ENCODE data around the gene FOXA2. TPM values are rescaled to one million over a fixed set of nuclear protein-coding genes. Genes with fewer than 3 reads are reported as not detected.

The FOXA2 gene
- not detected in 2 replicates for polyA plus RNA-seq
- not detected in 2 replicates for polyA minus RNA-seq

- H2AFZ ChIP-seq (ENCODE audit: low read depth, low read length): no peak within 1 kb of the TSS
- TF ChIP-seq MXI1 (conservative IDR thresholded peaks at IDR 0.05; ENCODE audit: poor library complexity, severe bottlenecking): no peak
- no peak for TF ChIP-seq REST (IDR thresholded peaks at IDR 0.05; ENCODE audit: borderline replicate concordance)
- TF ChIP-seq TAF1 (IDR thresholded peaks at IDR 0.05; ENCODE audit: low read depth): no peak
- no peak for TF ChIP-seq EZH2 (IDR thresholded peaks at IDR 0.05; ENCODE audit: borderline replicate concordance, insufficient read depth, low read length, poor library complexity, severe bottlenecking)
- TF ChIP-seq RAD21 (conservative IDR thresholded peaks at IDR 0.05): no peak
- TF ChIP-seq SMC3 (conservative IDR thresholded peaks at IDR 0.05; ENCODE audit: poor library complexity): no peak
- TF ChIP-seq CTCF (IDR thresholded peaks at IDR 0.05; ENCODE audit: poor library complexity, severe bottlenecking): no peak
- TF ChIP-seq POLR2AphosphoS5 (IDR thresholded peaks at IDR 0.05): no peak
- no peak for TF ChIP-seq EP300 (conservative IDR thresholded peaks at IDR 0.05; ENCODE audit: poor library complexity, severe bottlenecking)
- H3F3A ChIP-seq (ENCODE audit: insufficient read depth, low read length, poor library complexity, severe bottlenecking): no peaks in the 10 kb centered on the region
- peaks cover 7% of the 10 kb centered on the region for H3K9me3 ChIP-seq (ENCODE audit: low read length)
- no peak within 1 kb of the TSS for H3K27ac ChIP-seq (ENCODE audit: low read length)
- H3K4me2 ChIP-seq (ENCODE audit: low read length): no peak within 1 kb of the TSS
- H3K9ac ChIP-seq (ENCODE audit: low read length): no peak within 1 kb of the TSS
- no peaks in the 10 kb centered on the region for H4K20me1 ChIP-seq (ENCODE audit: insufficient read depth)
- H3K36me3 ChIP-seq (ENCODE audit: insufficient read depth, low read length): no peaks in the 10 kb centered on the region
- peak within 1 kb of the TSS; percentile 30 for H3K4me3 ChIP-seq (ENCODE audit: low read length)
- peaks cover 98% of the 10 kb centered on the region for H3K27me3 ChIP-seq (ENCODE audit: insufficient read depth, low read depth, low read length)
- H3K9me2 ChIP-seq (ENCODE audit: insufficient read depth, low read length): no peaks in the 10 kb centered on the region
- no peaks in the 10 kb centered on the region for H3K79me2 ChIP-seq (replicated peaks; ENCODE audit: insufficient read depth, low read length)
Measured at GRCh38 chr20:22584522-22584921, at the start of gene FOXA2. Gene FOXA2, minus strand, starts transcription at chr20:22584572. Its CDS starts 294 bp downstream, at chr20:22584278.

DNA sequence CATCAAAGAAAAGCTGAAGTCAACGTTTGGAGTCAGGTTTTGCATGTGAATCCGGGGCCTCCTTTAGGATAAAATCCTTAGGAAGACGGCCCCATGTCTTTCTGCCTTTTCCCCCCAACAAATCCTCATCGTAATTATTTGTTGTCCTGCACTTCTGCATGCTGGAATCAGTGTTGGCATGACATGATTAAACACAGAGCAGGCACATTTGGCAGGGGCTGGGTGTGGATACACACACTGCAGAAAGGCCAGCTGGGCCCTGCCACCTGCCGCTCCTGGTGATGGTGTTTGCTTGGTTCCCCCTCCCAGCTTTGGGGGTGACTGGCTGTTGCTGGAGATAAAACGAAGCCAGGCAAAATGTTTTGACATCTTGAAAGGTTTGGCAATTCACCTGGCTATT, 46.3 kb upstream of the FOXA2 start:
- Histone ChIP-seq H3K79me2 (replicated peaks; ENCODE audit: insufficient read depth, low read length) (no peaks in the 10 kb centered on the region), H3F3A (ENCODE audit: insufficient read depth, low read length, poor library complexity, severe bottlenecking) (no peaks in the 10 kb centered on the region), H3K4me3 (ENCODE audit: low read length) (no peak overlapping the region), H3K27ac (ENCODE audit: low read length) (no peak overlapping the region), H3K9me2 (ENCODE audit: insufficient read depth, low read length) (no peaks in the 10 kb centered on the region), H3K9me3 (ENCODE audit: low read length) (no peaks in the 10 kb centered on the region), H3K27me3 (ENCODE audit: insufficient read depth, low read depth, low read length) (no peaks in the 10 kb centered on the region), H3K36me3 (ENCODE audit: insufficient read depth, low read length) (no peaks in the 10 kb centered on the region), H4K20me1 (ENCODE audit: insufficient read depth) (no peaks in the 10 kb centered on the region), H3K4me2 (ENCODE audit: low read length) (no peak overlapping the region), H2AFZ (ENCODE audit: low read depth, low read length) (no peak overlapping the region), H3K9ac (ENCODE audit: low read length) (no peak overlapping the region)
- TF ChIP-seq CTCF (IDR thresholded peaks at IDR 0.05; ENCODE audit: poor library complexity, severe bottlenecking) (no peak), SMC3 (conservative IDR thresholded peaks at IDR 0.05; ENCODE audit: poor library complexity) (no peak), MXI1 (conservative IDR thresholded peaks at IDR 0.05; ENCODE audit: poor library complexity, severe bottlenecking) (no peak), POLR2AphosphoS5 (IDR thresholded peaks at IDR 0.05) (no peak), TAF1 (IDR thresholded peaks at IDR 0.05; ENCODE audit: low read depth) (no peak), EZH2 (IDR thresholded peaks at IDR 0.05; ENCODE audit: borderline replicate concordance, insufficient read depth, low read length, poor library complexity, severe bottlenecking) (no peak), EP300 (conservative IDR thresholded peaks at IDR 0.05; ENCODE audit: poor library complexity, severe bottlenecking) (no peak), RAD21 (conservative IDR thresholded peaks at IDR 0.05) (no peak), REST (IDR thresholded peaks at IDR 0.05; ENCODE audit: borderline replicate concordance) (no peak)
